K562 (cell line): ENCODE data around the gene MRAS. TPM values are rescaled to one million over a fixed set of nuclear protein-coding genes. Genes with fewer than 3 reads are reported as not detected.

Source experiments
- ATAC-seq: fragments of 200-7000 bp; cut with Tn5 transposase; 3 replicates; pipeline ENCODE4 v1.9.1; 2020; ENCODE audit warnings: moderate library complexity
- BruUV-seq: library from RNA; stranded (reverse); fragments of 400-500 nt; replicated peaks from 2 replicates; lab custom pipeline; 2021; lab: Mats Ljungman, UMichigan
- CTCF ChIA-PET: fragments of 300-600 bp; formaldehyde crosslinking; extraction: SDS; loops from one replicate; lab custom pipeline; 2021; ENCODE audit warnings: low intra/inter-chr PET ratio; lab: Yijun Ruan, JAX
- POLR2A ChIA-PET: fragments of 300-600, 350-650 bp; sonication (Branson Sonifier 250); formaldehyde crosslinking; extraction: SDS; loops from one replicate; lab custom pipeline; 2021; ENCODE audit warnings: antibody characterized with exemption, inconsistent platforms; lab: Yijun Ruan, JAX
- DNase-seq, 4 experiments: peaks; one replicate each; pipeline versions ENCODE4 v3.0.0 to v3.0.0-alpha.2; 2011 to 2018; ENCODE audit warnings: low spot score in 3 of 4, mixed read lengths in 3 of 4; ENCODE audit errors: extremely low read depth in 1 of 4
- FAIRE-seq: peaks from 2 replicates; lab custom pipeline; 2011; peaks lifted over from hg19 to GRCh38; lab: Jason Lieb, UNC
- H2AFZ ChIP-seq: 2 replicates; pipeline ENCODE4 v1.6.0; 2011; ENCODE audit warnings: low read depth, low read length, control low read depth, inconsistent platforms
- H3K27ac ChIP-seq: fragments of 200-600 bp; 3 replicates; pipeline ENCODE4 v1.8.0; 2011; ENCODE audit warnings: low read depth, mild to moderate bottlenecking, control low read depth, inconsistent platforms, low read length, moderate library complexity, mixed read lengths; ENCODE audit errors: extremely low read depth
- H3K27me3 ChIP-seq, 2 experiments: fragments of 300-600 bp in 1 of 2; 2 replicates in 1 of 2; 3 replicates in 1 of 2; pipeline versions ENCODE4 v1.6.0 to v1.8.0; 2011; ENCODE audit warnings: inconsistent platforms in 2 of 2, low read length in 2 of 2, mild to moderate bottlenecking in 1 of 2, mixed read lengths in 1 of 2, moderate library complexity in 1 of 2; ENCODE audit not compliant: control insufficient read depth in 2 of 2, insufficient read depth in 2 of 2
- H3K36me3 ChIP-seq: fragments of 300-600 bp; 3 replicates; pipeline ENCODE4 v1.8.0; 2011; ENCODE audit warnings: mild to moderate bottlenecking, low read length, inconsistent platforms; ENCODE audit not compliant: control insufficient read depth, insufficient read depth
- H3K4me1 ChIP-seq, 2 experiments: fragments of 200-600 bp in 1 of 2; replicated peaks in 1 of 2; 2 replicates in 1 of 2; 3 replicates in 1 of 2; pipeline versions ENCODE4 v1.5.1 to v1.8.0; 2011; ENCODE audit warnings: inconsistent platforms in 2 of 2, low read length in 2 of 2, mild to moderate bottlenecking in 1 of 2, mixed read lengths in 1 of 2, moderate library complexity in 1 of 2; ENCODE audit not compliant: control insufficient read depth in 2 of 2, insufficient read depth in 2 of 2
- H3K4me2 ChIP-seq: 2 replicates; pipeline ENCODE4 v1.6.1; 2011; ENCODE audit warnings: low read length, control low read depth, inconsistent platforms, mixed read lengths; ENCODE audit not compliant: insufficient read depth
- H3K4me3 ChIP-seq: fragments of 200-600 bp; sonication (generic), shearing (Covaris generic); 2 replicates; pipeline ENCODE4 v1.5.1; 2016; ENCODE audit warnings: control low read depth, inconsistent platforms
- H3K79me2 ChIP-seq: fragments of 200-600 bp; 3 replicates; pipeline ENCODE4 v1.8.0; 2011; ENCODE audit warnings: low read length, inconsistent platforms; ENCODE audit not compliant: control insufficient read depth, insufficient read depth
- H3K9ac ChIP-seq, 2 experiments: 2 replicates each; pipeline versions ENCODE4 v1.6.0 to v1.6.1; 2011; ENCODE audit warnings: low read depth in 2 of 2, low read length in 2 of 2, control low read depth in 1 of 2, inconsistent platforms in 1 of 2, mild to moderate bottlenecking in 1 of 2, mixed read lengths in 1 of 2; ENCODE audit not compliant: insufficient read depth in 1 of 2
- H3K9me1 ChIP-seq: one replicate; pipeline ENCODE4 v1.6.0; 2011; ENCODE audit warnings: inconsistent platforms, mild to moderate bottlenecking, low read length, moderate library complexity; ENCODE audit not compliant: control insufficient read depth, insufficient read depth
- H3K9me3 ChIP-seq: replicated peaks from 2 replicates; pipeline ENCODE4 v1.5.1; 2011; ENCODE audit warnings: low read depth, low read length, inconsistent platforms; ENCODE audit not compliant: control insufficient read depth, insufficient read depth
- H4K20me1 ChIP-seq: replicated peaks from 2 replicates; pipeline ENCODE4 v1.6.1; 2011; ENCODE audit warnings: low read length, inconsistent platforms, mixed read lengths; ENCODE audit not compliant: control insufficient read depth, insufficient read depth
- ETV1 ChIP-seq: fragments of 450-650 bp; conservative IDR thresholded peaks from 2 replicates; pipeline ENCODE4 v1.6.1; 2016; ENCODE audit warnings: missing genetic modification characterization, control low read depth, low read depth, missing compliant biosample characterization
- HDAC8 ChIP-seq: fragments of 450-650 bp; IDR thresholded peaks from 2 replicates; pipeline ENCODE4 v1.6.1; 2016; ENCODE audit warnings: mild to moderate bottlenecking, missing genetic modification characterization, moderate library complexity, missing compliant biosample characterization
- MAZ ChIP-seq, 2 experiments: fragments of 450-650 bp in 1 of 2; sonication (generic) in 1 of 2; formaldehyde crosslinking; IDR thresholded peaks in 1 of 2; conservative IDR thresholded peaks in 1 of 2; 2 replicates each; pipeline versions ENCODE4 v1.4.0 to v1.5.0; 2020; ENCODE audit warnings: mild to moderate bottlenecking in 1 of 2, missing genetic modification reagents in 1 of 2
- MXD1 ChIP-seq: fragments of 250-450 bp; sonication (Bioruptor Pico); IDR thresholded peaks from 2 replicates; pipeline ENCODE4 v1.8.0; 2021; ENCODE audit warnings: borderline replicate concordance, mild to moderate bottlenecking, moderate library complexity; ENCODE audit not compliant: poor library complexity, severe bottlenecking
- NFE2L1 ChIP-seq: fragments of 450-650 bp; IDR thresholded peaks from 2 replicates; pipeline ENCODE4 v1.6.1; 2016; ENCODE audit warnings: missing genetic modification characterization, low read depth, mild to moderate bottlenecking, missing compliant biosample characterization, moderate library complexity, borderline replicate concordance
- SMAD2 ChIP-seq: fragments of 150-350 bp; IDR thresholded peaks from 2 replicates; pipeline ENCODE4 v1.6.1; 2014; ENCODE audit warnings: low read depth, mild to moderate bottlenecking, low read length
- SMARCA4 ChIP-seq: fragments of 450-650 bp; IDR thresholded peaks from 2 replicates; pipeline ENCODE4 v1.6.1; 2016
- TFE3 ChIP-seq: fragments of 450-650 bp; formaldehyde crosslinking; IDR thresholded peaks from 2 replicates; pipeline ENCODE4 v1.4.0; 2020; ENCODE audit warnings: mild to moderate bottlenecking, mixed read lengths
- ZFP91 ChIP-seq: sonication (generic); formaldehyde crosslinking; IDR thresholded peaks from 2 replicates; pipeline ENCODE4 v1.8.0; 2022; ENCODE audit warnings: mild to moderate bottlenecking, missing genetic modification reagents
- ZNF134 ChIP-seq: fragments of 250-450 bp; sonication (Bioruptor Pico); conservative IDR thresholded peaks from 2 replicates; pipeline ENCODE4 v1.4.0; 2020
- ZNF212 ChIP-seq: fragments of 450-650 bp; formaldehyde crosslinking; IDR thresholded peaks from 2 replicates; pipeline ENCODE4 v1.4.0; 2020; ENCODE audit warnings: mild to moderate bottlenecking
- ZNF592 ChIP-seq: fragments of 450-650 bp; IDR thresholded peaks from 2 replicates; pipeline ENCODE4 v1.6.1; 2017; ENCODE audit warnings: antibody characterized with exemption, mild to moderate bottlenecking
- WGBS: fragments of 100-300 bp; shearing (Covaris generic); methylation state at CpG from one replicate; pipeline ENCODE4 v1.1.6; 2016; ENCODE audit warnings: low coverage, mixed read lengths; ENCODE audit not compliant: insufficient coverage; ENCODE audit errors: missing lambda C conversion rate; 5-methylcytosine and 5-hydroxymethylcytosine counted together
- in situ Hi-C: fragments of 300-500 bp; cut with MboI; formaldehyde crosslinking; loops from 4 replicates; pipeline ENCODE4 v1.15.0; 2018; ENCODE audit warnings: inconsistent platforms, mixed read lengths
- intact Hi-C: fragments of 100-400 bp; cut with micrococcal nuclease; formaldehyde crosslinking; loops from 2 replicates; pipeline ENCODE4 v1.14.2; 2022
- polyA plus RNA-seq, 8 experiments: library from polyadenylated mRNA; depleted of rRNA in 4 of 8; stranded (reverse) in 5 of 8; unstranded in 3 of 8; fragments of >200 nt; fragmentation: Nextera tagmentation in 2 of 8; fragmentation: Illumina TruSeq in 1 of 8; extraction: Ambion mirVana in 2 of 8; extraction: Trizol in 1 of 8; gene quantifications; 2 replicates each; pipeline versions ENCODE4 v1.2.1 to v1.2.3, GENCODE V29; 2011 to 2014; ENCODE audit warnings: inconsistent platforms in 1 of 8, missing spikeins in 1 of 8
- total RNA-seq, 7 experiments: library from RNA; depleted of rRNA in 6 of 7; stranded (reverse); fragments of >200 nt in 6 of 7; fragmentation: Illumina TruSeq in 2 of 7; extraction: Trizol in 2 of 7; gene quantifications; 2 replicates each; pipeline versions ENCODE4 v1.2.1 to v1.2.3, GENCODE V29; 2011 to 2021; ENCODE audit warnings: low replicate concordance in 1 of 7

MRAS gene
- total and polyA plus RNA-seq, 9 of the 15 experiments (the other 6 are each of a cell fraction or from before 2014, with no cell fraction given), result 1.5 to 10.0 (median 5.0) TPM

GRCh38 chr3:138418601-138419206 lies 70.3 kb downstream of the MRAS start:
- Histone ChIP-seq H3K9me1 (no peaks in the 10 kb centered on the region), H2AFZ (no peak overlapping the region), H3K4me2 (no peak overlapping the region), H3K79me2 (no peaks in the 10 kb centered on the region), H3K27ac (no peak overlapping the region), H3K4me1 (no peaks in the 10 kb centered on the region; a peak in 1 of 5 replicates), H3K9me3 (no peaks in the 10 kb centered on the region), H3K4me3 (no peak overlapping the region), H3K9ac (no peak overlapping the region), H4K20me1 (no peaks in the 10 kb centered on the region), H3K36me3 (no peaks in the 10 kb centered on the region), H3K27me3 (no peaks in the 10 kb centered on the region)
- WGBS, result 23% methylated on average over 5 of the region's 5 CpGs
- intact Hi-C loops, result loop anchor here (5.0 kb wide), 3 partner anchors 44 to 351 kb away; partner anchors contain the start of gene CEP70
- no TSS peak for BruUV-seq
- POLR2A ChIA-PET, result no interaction called here
- DNase-seq (no peak), FAIRE-seq (no peak), ATAC-seq (no peak)
- in situ Hi-C loops, result no loop called here
- CTCF ChIA-PET, result interaction anchor here (0.9 kb wide), 1 partner anchor 86 kb away, joined by 4 read pairs; no protein-coding TSS in a partner anchor
- TF ChIP-seq MXD1, result no peak
- TF ChIP-seq MAZ (CRISPR knock-in tag; conservative IDR thresholded peaks at IDR 0.05 in 1 of 2, IDR thresholded peaks at IDR 0.05 in 1 of 2), result no peak
- TF ChIP-seq HDAC8 (tag), result no peak
- TF ChIP-seq NFE2L1 (tag), result no peak
- no peak for TF ChIP-seq TFE3 (CRISPR knock-in tag)
- TF ChIP-seq ZFP91, result no peak
- TF ChIP-seq ZNF212 (CRISPR knock-in tag), result no peak
- no peak for TF ChIP-seq ZNF134 (CRISPR knock-in tag)
- TF ChIP-seq SMAD2, result no peak
- TF ChIP-seq SMARCA4, result no peak
- TF ChIP-seq ETV1, result no peak
- TF ChIP-seq ZNF592, result no peak
